Stimulated activated CD4-positive, alpha-beta T cell treated with anti-CD3 and anti-CD28 coated beads, Interleukin-4, amount 100 ng/mL, for 1 hour (primary cell): ENCODE measurements around the gene KCTD5.

ENCODE experiments used
- DNase-seq: peaks from one replicate; pipeline ENCODE4 v3.0.0-alpha.2; 2020

KCTD5 gene

DNA sequence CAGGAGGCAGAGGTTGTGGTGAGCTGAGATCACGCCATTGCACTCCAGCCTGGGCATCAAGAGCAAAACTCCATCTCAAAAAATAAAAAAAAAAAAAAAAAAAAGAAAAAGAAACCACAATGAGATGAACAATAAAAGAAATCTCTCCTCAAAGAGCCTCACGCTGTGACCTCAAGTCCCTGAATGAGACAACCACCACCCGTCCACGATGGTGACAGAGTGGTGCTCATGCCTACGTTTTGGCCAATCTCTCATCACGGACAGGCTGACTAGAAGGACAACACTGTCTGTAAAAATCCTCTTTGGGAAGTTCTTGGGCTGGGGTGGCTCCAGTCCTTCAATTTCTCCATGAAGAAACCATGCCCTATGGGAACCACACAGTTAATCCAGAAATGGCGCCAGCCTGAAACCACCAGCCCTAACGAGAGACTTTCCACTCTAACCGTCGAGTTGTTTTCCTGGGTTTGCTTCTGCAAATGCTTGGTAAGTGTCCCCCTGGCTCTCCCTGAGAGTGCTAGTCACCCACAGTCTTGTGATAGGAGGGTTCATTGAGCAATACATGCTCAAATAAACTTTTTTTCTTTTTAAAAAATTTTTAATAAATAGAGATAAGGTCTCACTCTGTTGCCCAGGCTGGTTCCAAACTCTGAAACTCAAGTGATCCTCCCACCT is 52.7 kb downstream of the KCTD5 start:
- no peak for DNase-seq

DNA sequence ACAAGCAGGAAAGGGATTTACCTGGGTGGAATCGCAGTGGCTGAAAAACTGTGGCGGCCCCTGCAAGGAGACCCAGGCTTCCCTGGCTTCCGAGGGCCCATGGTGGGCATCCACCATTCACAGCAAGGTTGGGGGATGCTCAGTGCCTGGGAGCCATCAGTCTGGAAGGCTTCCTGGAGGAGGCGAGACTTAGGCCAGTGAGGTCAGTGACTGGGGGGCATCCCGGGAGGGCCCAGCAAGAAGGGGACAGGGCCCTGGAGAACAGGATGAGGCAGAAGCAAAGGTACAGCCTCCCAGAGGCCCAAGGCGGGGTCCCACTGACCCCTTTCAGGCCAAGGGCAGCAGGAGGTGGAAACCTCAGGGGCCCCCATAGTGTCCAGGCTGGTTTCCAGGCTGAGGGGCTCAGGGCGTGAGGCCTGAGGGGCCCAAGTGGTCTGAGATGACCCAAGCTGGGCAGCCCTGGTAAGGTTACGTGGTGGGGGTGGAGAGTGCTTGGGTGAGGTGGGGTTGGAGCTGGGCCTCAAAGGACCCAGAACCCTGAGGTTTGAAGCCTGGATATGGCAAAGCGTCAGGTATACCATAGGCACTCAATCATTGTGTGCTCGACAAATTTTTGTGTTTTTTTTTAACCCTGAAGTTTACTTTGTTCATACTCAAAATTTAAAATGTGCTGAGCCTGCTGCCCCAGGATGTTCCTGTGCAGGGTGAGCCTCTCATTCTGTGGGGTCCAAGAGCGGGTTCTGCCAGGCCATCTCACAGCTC is 54.3 kb downstream of the KCTD5 start:
- no peak for DNase-seq

DNA sequence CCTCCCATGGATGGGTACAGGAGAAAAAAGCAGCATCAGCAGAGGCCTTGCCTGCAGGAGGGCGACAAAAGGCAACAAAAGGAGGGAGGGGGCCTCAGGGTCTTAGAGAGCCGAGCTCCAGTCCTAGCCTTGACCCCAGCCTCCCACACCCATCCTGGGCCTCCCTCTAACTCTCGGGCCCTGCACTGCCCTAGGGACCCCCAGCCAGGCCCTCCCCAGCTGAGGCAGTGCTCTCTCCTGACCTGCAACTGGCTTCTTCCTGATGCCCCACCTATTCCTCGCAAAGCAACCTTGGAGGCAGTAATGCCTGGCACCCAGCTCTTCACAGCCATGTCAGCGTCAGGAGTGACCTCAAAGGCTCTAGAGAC is 54.9 kb downstream of the KCTD5 start:
- no peak for DNase-seq

DNA sequence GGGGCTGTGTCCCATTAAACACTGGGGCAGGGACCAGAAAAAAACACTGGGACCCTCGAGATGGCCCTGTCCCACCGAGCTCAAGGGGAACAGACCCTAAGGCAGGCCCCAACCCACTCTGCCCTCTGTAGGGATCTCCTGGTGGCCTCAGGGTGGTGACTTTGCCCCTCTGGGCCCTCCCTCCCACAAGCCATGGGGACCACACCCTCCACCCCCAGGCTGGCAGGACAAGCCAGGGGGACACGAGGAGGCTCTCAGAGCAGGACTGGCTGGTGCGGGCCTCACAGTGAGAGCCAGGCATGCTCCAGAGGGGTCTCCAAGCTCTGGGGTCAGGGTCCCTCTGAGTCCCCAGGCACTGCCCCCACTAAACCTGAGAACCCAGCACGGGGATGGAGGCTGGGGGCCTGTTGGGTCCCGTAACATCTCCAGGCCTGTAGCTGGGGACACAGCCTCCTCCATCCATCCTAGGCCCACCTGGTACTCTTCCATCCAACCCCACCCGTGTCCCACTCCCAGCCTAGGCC is 55.6 kb downstream of the KCTD5 start:
- DNase-seq = no peak

DNA sequence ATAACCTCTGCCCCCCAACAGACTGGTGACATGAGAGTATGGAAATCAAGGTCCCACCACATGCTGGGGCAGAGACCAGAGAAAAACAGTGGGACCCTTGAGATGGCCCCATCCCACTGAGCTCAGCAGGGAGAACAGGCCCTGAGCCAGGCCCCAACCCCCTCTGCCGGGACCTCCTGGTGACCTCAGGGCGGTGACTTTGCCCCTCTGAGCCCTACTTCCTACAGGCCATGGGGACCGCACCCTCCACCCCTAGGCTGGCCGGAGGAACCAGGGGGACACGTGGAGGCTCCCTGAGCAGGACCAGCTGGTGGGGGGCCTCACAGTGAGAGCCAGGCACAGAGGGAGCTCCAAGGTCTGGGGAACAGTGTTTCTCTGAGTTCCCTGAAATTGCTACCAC is 56.3 kb downstream of the KCTD5 start:
- no peak for DNase-seq

DNA sequence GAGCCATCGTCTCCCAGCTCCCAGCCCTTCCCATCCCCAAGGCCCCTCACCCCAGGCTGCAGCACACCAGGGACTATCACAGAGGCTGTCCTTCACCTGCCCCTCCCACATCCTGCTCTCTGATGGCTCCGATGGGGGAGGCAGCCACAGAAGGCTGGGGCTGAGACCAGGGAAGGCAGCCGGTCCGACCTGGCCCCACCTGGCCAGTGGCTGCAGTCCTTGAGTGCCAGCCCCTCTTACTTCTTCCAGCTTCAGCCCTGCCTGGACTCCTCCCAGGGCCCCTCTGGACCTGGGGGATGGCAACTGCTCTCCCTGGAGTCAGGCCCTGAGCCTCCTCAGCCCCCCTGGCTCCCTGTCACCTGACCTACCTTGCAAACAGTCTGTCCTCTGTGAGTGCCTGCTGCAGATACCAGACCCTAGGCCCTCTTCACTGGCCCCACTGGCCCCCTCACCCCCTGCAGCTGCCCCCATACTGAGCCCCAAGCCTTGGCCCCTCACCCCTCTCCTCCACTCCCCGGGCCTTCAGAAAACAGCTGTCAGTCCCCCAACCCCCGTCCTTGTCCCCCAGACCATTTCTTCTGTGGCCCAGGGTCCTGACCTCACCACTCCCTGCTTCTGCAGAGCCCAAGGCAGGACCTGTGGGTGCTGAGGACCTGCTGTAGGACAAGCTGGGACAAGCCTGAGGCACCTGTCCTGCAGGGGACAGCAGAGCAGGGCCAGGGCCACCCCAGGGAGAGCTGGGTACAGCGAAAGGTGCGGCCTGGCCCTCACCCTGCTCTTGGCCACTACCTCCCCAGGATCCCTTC is 57.5 kb downstream of the KCTD5 start:
- DNase-seq = no peak

DNA sequence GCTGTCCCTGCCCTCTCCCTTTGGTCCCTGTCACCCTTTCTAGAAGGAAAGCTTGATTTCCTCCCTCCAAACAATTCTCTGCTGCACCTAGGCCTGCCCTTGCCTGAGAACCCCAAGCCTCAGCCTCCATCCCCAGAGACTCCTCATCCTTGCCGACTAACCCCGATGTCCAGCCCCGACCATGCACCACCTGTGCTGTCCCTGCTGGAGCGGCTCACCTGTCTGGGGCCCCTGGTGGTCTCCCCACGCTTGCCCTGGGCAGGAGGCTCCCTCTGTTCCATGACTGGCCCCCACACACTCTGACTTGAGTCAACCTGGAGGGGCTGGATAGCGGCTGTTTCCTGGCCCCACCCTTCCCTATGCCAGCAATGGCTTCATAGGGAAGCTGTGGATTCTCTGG is 58.2 kb downstream of the KCTD5 start:
- no peak for DNase-seq

DNA sequence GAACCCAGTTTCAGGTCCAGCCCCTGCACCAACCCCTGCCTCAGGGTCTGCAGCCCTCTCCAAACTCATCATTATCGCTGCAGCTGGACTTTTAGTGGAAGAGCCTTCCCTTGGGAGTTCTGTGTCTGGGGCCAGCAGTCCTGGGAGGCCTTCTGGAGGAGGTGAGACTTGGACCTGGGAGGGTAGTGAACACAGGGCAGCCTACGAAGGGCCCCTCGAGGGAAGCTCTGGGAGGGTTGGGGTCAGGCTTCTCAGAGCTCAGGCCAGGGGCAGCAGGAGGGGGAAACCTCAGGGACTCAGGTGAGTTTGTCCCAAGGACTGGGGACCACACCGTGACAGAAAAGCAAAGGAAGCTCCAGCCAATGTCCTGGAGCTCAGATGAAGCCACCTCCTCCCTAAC is 58.8 kb downstream of the KCTD5 start:
- no peak for DNase-seq

DNA sequence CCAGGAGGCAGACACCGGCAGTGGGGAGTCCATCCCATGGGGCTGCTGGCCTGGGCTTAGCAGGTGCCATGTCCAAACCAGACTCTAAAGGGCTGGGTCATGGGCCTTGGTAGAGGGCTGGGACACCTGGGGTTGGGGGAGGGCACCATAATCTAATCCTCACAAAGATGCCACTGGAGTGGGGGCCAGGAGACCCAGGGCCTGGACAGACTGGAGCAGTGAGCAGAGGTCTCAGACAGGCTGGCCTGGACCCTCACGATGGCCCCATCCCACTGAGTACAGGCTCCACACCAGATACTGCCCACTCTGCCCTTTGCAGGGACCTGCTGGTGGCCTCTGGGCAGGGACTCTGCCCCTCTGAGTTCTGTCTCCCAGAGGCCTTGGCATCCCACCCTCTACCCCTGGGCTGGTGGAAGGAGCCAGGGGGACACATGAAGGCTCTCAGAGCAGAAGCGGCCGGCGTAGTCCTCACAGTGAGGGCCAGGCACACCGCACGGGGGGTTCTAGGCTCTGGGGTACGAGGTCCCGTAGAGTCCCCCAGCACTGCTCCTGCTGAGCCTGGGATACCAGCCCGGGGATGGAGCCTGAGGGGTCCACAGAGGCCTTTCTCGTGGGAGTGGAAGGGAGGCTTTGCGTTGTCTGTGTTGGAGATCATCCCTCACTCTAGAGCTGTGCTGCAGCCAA is 60.1 kb downstream of the KCTD5 start:
- DNase-seq = no peak

DNA sequence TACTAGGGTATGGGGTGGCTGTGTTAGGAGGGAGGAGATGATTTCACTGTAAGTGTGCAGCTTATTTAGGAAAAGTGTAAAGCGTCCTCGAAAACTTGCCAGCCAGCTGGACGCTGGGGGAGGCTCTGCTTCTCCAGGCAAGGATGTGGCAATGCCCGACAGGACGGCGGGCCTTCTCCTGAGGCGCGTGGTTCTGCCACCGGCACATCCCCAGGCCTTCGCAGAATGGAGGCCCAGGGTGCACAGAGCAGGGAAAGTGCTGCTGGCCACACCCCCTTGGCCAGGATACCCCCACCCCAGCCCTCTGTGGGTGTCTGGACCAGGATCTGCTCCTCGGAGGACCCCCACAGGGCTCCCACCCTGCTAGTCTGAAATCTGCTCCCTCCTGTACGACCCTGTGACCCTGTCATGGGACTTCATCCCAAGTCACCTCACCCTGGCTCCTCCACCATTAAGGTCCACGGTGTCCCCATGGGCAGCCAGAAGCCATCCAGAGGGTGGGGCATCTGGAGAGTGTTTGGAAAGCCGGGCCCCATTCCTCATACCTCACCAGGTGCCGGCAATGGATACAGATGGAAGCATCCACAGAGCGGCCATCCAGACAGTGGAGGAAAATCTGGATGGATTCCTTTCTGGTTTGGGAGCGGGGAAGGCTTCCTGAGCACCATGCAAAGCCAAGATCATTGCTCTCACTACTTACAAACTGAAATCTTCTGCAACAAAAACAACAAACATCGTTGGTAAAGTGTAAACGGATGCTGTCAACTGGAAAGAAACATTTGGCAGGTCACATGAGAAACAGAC is 60.9 kb downstream of the KCTD5 start:
- no peak for DNase-seq

DNA sequence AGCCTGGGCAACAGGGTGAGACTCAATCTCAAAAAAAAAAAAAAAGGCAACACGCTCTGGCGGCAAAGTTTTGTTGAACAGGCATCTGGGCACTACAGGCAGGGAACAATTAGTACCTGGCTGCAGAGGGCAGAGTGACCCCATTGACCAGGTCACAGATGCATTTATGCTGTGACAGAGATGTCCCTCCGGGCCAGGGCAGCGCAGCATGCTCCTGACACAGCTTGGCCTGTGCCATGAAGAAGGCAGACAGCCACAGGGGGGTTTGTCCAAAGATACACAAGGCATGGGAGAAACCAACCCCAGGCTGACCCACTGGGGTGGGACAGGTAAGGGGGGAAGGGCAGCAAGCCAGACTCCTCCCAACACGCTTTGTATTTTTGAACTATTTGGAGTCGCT is 62.4 kb downstream of the KCTD5 start:
- DNase-seq = no peak

DNA sequence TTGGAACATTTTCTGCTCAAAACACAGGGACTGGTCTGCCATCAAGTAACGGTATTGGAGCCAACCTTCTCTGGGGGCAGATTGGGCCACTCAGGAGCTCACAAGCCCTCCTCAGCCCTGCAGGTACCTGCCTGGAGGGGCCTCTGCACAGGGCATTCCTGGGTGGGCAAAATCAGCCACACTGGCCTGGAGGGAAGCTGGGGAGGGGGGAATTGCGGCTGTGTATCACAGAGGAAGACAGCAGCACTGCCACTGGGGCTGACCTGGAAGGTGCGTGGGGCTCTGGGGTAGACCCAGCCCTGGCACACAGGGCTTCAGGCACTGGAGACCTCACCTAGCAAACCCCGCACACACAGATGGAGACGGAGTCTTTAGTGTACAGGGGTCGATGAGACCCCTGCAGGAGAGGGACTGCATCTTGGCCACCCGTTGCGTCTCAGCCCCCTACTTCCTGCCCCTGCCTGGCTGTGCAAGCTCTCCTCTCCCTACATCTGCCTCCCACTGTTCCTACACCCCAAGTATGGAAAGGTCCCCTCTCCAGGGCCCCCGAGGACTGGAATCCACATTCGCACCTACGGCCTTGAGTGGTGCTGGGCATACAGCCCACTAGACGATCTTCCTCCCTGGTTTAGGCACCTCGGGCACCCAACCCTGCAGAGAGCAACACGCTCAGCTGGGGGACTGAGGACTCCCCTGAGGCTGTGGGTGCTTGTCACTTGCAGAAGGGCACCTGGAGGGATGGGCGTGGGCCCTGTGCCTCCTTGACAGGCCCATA is 63.0 kb downstream of the KCTD5 start:
- no peak for DNase-seq

DNA sequence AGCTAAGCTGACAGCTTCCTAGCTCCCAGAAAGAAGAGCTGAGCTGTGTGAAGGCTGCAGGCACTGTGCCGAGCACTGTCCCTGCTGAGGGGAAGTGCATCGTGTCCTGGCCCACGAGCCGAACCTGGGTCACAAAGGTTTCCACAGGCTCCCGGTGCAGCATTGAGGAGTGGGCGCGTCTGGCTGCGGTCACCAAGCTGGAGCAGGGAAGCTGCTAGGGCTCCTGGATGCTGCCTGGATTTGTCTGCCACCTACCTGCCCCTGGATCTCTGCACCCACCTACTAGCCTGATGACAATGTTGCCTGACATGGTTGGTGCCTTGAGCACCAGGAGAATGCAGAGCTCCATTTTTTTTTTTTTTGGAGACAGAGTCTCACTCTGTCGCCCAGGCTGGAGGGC is 63.6 kb downstream of the KCTD5 start:
- no peak for DNase-seq

DNA sequence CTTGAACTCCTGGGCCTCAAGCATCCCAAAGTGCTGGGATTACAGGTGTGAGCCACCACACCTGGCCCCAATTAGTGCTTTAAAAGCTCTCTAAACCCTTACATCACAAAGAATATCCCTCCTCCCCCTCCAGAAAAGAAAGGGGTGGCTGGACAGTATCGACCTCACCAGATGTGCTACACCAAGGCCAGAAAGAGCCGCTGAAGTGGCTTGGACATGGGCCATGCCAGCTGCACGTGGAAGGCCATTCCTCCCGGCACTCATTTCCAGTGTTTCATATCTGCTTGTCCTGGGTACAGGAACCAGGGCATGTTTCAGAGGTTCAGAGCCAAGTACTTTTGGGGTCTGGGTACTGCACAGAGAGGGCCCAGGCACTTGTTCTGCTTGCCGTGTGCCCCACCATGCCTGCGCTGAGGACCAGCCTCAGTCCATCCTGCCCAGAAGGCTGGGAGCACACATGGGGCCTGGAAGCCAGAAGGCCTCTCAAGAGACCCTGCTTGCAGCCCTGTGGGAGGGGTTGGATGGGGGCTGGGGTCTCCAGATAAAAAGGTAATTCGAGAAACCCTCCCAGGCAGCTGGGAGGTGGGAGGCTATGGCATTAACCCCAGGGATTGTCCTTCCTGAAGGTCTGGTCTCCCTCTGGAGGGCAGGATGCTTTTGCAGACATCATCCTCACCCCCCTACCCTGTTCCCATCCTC is 66.6 kb downstream of the KCTD5 start:
- no peak for DNase-seq

DNA sequence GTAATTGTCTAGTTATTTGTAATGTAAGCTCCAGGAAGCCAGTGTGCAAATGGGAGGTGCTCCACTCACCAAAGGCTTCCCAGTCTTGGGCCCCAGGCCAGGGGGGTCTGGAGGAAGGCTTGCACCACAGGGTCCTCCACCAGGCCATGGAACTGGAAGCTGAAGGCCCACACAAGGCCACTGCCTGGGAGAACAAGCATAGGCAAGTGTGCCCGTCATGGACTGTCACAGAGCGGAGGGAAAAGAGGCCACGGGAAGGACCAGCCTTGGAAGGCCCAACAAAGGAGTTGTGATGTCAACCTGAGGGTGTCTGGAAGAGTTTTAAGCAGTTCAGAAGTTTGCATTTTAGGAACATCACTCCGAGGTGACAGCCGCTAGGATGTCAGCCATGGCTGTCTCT is 67.2 kb downstream of the KCTD5 start:
- DNase-seq = no peak

DNA sequence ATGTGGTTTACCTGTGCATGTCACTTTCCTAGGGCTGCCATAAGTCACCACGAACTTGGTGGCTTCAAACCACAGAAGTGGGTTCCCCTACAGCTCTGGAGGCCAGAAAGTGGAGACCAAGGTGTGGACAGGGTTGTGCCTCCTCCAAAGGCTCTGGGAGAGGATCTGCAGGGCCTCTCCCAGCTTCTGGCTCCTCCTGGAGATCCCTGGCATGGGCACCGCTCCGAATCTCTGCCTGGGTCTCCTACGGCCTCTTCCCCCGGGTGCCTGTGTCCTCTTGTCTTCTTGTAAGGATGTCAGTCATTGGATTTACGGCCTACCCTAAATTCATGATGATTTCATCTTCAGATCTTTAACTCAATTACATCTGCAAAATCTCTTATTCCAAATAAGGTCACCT is 67.6 kb downstream of the KCTD5 start:
- no peak for DNase-seq

DNA sequence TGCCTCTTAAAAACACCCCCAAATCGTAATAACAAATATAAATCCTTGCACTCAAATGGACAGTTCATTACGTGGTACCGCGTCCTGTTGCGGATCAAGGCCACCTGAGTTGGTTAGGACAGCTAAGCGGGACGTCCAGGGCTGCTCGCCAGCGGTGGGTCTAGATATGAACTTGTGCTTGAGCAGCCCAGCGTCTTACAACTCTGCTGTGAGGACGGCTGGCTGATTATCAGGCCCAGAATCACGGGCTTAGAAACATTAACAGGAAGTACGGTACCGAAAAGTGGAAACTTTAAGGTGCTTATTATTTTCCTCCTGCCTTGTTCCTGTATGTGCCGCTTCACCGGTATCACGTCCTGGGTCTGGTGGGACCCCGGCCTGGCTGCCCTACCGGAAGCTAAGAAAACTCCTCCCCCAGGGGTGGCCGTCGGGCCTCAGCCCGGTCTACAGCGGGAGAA is 69.3 kb downstream of the KCTD5 start:
- DNase-seq = no peak

DNA sequence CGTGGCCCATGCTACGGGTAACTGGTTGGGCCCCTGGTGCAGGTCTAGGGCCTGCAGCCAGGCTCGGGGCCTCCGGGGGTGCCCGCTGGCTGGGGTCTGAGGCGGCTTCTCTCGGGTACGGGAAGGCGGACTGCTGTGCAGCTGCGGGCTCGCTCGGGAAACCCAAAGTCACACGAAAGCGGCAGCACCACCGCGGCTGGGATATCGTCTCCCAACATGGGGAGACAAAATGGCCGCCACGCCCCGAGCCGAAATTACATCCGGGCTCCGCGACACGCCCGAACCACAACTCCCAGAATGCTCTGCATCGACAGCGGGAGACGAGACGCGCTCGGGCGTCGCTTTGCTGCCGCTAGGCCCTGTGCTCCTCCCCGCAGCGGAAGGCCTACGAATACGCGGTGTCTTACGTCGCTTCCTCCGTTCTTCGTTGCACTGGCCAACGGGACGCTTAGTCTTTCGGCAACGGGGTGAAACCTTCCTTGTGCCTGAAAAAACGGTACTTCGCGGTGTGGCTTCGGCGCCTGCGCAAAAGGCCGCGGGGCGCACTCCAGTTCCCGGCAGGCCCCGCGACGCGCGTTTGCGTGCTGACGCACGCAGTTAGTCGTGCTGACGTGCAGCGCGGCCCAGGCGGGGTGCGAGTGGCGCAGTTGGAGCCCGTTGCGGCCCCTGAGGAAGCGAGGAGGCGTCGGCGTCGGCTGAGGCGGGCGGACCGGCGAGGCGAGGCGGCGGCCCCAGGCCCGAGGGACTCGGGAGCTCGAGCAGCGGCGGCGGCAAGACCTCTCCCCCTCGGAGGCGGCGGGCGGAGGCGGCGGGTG is 69.9 kb downstream of the KCTD5 start, which contains the start of gene SRRM2:
SRRM2 (plus strand) TSS at position 604 of the 815 bp plus-strand sequence. CDS start 3,727 bp downstream, outside the sequence.
- peak; percentile 92 for DNase-seq
